HuH-7 (cell line): Measurements from ENCODE around the gene ESPNL.
"Not testable (repeated sequence)": the region's sequence is repeated elsewhere in the genome, so short reads cannot be mapped to it uniquely, and the experiment has no call there.

ENCODE experiments used
- DNase-seq: peaks from one replicate; pipeline ENCODE4 v3.0.0; 2011; ENCODE audit warnings: low spot score

The ESPNL gene, protein sequence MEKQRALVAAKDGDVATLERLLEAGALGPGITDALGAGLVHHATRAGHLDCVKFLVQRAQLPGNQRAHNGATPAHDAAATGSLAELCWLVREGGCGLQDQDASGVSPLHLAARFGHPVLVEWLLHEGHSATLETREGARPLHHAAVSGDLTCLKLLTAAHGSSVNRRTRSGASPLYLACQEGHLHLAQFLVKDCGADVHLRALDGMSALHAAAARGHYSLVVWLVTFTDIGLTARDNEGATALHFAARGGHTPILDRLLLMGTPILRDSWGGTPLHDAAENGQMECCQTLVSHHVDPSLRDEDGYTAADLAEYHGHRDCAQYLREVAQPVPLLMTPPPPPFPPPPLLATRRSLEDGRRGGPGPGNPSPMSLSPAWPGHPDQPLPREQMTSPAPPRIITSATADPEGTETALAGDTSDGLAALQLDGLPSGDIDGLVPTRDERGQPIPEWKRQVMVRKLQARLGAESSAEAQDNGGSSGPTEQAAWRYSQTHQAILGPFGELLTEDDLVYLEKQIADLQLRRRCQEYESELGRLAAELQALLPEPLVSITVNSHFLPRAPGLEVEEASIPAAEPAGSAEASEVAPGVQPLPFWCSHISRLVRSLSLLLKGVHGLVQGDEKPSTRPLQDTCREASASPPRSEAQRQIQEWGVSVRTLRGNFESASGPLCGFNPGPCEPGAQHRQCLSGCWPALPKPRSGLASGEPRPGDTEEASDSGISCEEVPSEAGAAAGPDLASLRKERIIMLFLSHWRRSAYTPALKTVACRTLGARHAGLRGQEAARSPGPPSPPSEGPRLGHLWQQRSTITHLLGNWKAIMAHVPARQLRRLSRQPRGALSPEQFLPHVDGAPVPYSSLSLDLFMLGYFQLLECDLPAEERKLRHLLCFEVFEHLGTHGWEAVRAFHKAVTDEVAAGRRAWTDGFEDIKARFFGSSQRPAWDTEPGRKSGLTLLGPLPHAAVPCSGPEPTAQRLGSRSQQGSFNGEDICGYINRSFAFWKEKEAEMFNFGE

DNA sequence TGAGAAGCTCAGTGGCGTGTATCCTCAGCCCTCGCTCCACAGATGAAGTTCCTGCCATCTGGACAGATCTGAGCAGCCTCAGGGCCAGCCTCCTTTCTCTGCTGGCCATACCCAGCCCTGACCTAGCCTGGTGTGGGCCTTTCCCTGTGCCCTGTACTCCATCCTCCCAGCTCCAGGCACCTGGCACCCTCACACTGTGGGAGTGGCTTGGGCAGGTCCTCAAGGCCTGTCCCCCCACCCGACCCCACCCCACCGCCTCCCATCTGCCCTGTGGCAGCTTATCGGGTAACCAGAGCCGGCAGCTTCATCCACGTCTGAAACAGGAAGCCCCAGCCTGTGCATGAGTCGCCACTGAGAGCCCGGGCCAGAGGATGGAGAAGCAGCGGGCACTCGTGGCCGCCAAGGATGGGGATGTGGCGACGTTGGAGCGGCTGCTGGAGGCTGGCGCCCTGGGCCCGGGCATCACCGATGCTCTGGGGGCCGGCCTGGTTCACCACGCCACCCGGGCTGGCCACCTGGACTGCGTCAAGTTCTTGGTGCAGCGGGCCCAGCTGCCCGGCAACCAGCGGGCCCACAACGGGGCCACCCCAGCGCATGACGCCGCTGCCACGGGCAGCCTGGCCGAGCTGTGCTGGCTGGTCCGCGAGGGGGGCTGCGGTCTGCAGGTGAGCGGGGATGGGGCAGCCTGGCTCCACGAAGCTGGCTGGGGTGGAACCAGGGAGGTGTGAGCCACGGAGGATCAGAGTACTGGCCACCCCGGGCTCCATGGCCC is at the start of gene ESPNL:
ESPNL (plus strand) TSS at position 292 of the 772 bp plus-strand sequence; CDS start at position 372, 80 bp downstream.
- DNase-seq, result no peak

DNA sequence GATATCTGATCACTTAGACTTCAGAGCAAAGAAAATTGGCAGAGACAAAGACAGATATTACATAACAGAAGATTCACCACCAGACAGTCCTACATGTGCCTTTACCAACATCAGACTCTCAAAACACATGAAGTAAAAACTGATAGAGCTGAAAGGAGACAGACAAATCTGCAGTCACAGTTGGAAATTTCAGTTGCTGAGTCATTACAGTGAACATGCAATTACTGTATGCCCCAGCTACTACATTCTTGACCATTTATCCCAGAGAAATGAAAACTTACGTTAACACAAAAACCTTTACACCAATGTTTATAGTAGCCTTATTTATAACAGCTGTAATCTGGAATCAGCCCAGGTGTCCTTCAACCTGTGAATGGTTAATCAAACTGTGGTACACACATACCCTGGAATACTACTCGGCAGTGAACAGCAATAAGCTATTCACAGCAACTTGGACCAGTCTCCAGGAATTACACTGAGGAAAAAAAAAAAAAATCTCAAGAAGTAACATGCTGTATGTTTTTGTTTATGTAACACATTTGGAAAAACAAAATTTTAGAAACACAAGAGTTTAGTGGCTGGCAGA is 46.9 kb upstream of the ESPNL start:
- no peak for DNase-seq

DNA sequence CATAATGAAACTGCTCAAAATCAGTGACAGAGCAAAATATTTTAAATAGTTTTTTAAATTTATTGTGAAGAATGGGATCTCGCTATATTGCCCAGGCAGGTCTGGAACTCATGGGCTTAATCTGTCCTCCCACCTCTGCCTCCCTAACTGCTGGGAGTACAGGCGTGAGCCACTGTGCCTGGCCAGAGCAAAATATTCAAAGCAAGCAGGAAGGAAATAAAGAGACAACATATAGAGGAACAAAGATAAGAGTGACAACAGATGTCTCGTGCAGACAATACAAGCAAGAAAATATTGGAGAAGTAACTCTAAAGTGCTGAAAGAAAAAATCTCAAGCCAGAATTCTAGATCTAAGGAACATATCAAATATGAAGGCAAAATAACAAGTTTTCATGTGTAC is 44.3 kb upstream of the ESPNL start:
- DNase-seq, result no peak

DNA sequence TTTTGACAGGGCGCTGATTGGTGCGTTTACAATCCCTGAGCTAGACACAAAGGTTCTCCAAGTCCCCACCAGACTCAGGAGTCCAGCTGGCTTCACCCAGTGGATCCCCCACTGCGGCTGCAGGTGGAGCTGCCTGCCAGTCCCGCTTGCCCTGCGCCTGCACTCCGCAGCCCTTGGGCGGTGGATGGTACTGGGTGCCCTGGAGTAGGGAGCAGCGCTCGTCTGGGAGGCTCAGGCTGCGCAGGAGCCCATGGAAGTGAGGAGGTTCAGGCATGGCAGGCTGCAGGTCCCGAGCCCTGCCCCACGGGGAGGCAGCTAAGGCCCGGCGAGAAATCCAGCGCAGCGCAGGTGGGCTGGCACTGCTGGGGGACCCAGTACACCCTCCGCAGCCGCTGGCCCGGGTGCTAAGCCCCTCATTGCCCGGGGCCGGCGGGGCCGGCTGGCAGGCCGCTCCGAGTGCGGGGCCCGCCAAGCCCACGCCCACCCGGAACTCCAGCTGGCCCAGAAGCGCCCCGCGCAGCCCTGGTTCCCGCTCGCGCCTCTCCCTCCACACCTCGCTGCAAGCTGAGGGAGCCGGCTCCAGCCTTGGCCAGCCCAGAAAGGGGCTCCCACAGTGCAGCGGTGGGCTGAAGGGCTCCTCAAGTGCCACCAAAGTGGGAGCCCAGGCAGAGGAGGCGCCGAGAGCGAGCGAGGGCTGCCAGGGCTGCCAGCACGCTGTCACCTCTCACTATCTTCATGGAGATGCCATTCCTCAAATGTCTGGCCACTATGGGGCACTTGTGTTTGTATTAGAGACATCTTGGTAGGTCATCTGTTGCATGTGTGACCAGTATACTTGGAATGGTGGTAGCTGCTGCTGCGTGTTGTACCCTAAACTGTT is 42.2 kb upstream of the ESPNL start:
- not testable (repeated sequence) for DNase-seq

DNA sequence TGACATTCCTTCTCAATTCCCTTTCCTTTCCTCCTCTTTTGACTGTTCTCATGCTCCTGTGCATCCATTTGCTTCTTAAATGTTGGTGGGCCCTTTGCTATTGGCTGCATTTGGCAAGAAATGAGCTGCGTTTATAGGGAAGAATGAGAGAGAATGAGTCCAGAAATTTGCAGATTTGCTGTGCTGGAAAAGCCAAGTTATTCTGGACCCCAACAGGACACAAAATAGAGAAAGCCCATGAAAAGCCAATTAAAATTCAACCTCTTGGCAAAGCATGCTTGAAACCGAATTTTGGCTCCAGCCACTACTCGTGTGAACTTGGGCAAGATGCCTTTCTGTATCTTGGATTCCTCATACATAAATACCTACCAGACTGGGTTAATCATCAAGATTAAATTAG is 40.6 kb upstream of the ESPNL start:
- DNase-seq, result no peak

DNA sequence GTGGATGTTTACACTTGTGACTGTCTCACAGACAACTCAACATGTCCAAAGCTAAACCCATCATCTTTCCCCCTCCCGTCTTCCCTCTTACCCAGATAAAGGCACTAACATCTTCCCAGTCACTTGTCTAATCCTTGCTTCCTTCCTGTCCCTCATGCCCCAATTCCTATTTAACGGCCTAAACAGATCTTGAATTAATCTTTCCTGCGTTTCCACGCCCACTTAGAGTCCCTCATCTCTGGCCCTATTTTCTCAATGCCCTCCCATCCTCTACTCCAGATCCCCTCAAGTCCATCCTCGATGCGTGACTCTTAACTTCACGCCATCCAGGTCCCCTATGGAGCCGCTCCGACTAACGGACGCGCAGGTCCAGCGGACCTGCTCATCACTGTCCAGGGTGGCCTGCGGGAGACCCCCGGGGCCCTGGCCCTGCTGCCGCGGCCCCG is 40.0 kb upstream of the ESPNL start:
- DNase-seq, result peak; percentile 52

DNA sequence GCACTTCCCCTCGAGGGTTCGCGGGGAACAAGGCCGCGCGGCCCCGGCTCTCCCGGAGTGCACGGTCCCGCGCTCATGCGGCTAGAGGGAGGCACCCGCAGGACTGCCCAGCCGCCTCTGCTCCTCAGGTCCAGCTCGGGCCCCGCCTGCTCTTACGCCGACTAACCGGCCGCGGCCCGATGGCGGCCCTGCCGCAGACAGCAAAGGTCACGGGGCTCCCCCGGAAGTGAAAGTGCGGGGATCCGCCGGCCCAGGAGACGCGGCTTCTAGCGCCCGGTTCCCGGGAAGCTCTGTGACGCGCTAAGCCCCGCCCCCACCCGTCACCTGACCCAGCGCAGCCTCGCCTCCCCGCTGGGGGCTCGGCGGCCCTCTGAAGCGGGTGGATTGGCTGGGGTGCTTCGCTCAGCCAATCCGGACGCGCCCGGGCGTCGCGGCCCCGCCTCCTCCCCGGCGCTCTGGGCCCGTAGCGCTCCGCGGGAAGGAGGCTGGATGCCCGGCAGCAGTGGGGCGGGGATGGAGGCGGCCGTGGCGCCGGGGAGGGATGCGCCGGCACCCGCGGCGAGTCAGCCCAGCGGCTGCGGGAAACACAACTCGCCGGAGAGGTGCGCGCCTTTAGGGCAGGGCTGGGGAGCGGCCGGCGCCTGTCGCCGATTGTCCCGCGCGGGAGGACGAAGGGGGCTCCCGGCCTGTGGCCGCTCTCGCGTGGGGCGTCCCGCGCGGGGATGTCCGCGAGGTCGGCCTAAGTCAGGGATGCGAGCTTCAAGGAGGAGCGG is 39.4 kb upstream of the ESPNL start, which contains the start of gene SCLY:
SCLY (plus strand) TSS at position 460 of the 773 bp plus-strand sequence; CDS start at position 514, 54 bp downstream.
- DNase-seq, result peak; percentile 99

DNA sequence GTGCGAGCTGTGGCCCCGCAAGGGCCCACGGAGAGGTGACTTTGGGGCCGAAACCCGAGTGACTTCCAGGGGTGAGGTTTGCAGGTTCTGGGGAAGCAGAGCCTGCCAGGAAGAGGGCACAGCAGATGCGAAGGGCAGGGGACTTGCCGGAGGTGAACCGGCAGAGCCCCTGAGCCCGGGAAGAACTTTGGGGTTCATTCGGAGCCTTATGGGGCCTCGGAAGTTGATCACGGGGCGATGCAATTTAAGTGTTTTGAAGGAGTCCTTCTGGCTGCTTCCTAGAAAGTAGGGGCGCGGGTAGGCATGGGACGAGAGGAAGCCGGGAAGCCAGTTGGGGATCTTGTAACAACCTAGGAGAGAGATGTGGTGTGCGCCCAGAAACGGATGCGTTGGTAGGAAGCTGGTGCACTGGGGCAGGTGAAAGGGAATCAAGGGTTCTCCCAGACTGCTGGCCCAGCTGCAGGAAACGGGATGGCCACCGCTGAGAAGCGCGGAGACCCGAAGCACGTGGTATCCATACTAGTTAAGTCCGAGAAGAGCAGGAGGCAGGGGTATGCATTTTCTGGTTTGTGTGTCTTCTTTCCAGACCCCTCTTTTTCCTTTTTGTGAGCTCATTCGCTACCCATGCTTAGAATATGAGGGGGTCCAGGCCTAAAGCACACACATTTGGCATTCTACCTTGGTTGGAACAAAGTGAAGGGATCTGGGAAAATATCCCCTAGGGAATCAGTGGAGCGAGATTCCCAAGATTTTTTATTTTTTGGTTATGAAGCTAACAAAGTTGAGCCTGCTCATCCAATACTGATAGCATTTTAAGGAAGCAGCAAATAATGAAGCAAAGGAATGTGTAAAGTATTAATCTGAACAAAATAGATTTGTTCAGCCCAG is 38.6 kb upstream of the ESPNL start:
- peak; percentile 52 for DNase-seq

DNA sequence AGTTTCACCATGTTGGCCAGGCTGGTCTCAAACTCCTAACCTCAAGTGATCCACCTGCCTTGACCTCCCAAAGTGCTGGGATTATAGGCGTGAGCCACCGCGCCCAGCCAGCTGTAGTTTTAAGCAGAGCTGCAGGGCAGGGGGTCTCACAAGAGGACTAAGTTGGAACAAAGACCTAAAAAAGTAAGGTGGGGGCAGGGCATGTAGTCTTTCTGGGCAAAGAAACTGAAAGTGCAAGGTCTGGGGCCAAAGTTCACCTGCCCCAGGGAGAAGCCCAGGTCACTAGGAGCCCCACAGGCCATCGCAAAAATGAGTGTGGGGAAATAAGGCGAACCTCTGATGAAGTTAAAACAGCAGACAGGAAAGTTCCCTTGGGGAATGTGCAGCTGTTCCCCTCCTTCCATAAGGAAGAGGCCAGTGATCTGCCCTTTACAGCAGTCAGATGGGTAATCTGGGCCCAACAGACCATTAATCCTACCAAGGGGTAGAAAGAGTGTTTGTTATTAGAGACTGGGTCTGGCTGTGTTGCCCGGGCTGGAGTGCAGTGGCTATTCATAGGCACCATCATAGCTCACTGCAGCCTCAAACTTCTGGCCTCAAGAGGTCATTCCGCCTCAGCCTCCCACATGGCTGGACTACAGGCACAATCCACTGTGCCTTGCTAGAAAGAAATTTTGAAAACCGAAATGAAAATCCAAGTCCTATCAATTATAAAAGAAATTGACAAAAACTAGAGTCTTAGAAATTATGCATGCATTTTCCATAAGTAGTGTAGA is 36.5 kb upstream of the ESPNL start:
- no peak for DNase-seq

DNA sequence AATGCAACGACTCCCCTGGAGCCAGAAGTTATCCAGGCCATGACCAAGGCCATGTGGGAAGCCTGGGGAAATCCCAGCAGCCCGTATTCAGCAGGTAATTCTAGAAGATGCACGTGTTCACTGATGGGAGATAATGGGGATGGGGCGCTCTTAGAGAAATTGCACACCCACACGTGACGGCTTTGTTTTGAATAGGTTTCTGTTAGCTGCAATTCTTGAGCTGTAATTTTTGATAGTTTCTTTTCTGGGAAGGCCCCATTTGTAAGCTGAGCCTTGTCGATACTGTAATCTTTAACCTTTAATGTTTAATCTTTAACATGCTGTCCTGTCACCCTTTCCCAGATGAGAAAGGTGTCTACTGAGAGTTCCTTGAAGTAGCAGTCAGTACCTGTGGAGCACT is 35.8 kb upstream of the ESPNL start:
- DNase-seq, result no peak

DNA sequence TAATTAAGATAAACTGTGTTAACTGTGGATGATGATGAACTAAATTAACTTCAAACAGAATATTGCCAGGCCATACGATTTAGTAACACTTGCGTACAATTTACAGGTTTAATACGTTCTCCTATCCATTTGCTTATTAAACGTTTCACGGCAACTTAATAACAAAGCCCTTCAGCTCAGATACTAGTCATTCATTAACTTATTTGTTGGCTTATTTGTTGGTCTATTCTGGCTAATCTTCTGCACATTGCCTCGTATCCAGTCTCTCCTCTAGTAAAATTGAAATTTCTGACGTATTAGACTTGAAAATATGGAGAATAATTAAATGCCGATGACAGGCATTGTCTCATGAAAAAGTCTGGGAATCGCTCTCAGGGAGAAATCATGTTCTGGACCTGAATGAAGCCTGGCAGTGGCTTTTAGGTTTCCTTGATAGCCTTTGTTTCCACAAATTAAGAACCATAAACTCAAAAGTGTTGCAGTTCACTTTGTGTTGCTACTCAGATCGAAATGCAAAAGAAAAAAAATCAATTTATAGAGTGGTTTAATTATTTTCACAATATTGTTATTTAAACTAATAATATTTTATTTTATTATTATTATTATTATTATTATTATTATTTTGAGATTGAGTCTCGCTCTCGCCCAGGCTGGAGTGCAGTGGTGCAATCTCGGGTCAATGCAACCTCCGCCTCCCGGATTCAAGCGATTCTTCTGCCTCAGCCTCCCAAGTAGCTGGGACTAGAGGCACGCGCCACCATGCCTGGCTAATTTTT is 34.9 kb upstream of the ESPNL start:
- no peak for DNase-seq

DNA sequence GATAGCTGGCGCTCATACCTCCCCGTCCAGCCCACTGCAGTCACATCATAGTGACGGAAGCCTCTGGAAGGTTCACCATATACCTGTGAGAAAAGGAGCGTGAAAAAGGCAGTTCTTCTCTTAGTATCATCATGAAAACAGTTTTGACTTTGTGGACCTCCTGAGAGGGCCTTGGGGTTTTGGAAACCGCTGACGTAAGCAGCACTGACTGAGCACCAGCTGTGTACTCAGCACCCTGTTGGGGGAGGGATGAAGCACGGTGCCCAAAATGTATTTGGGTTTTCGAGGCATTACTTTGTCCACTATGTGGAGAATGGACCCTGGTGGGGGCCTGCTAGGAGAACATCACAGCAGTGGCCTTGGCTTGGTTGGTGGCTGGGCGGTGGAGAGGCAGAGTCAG is 33.9 kb upstream of the ESPNL start:
- no peak for DNase-seq

DNA sequence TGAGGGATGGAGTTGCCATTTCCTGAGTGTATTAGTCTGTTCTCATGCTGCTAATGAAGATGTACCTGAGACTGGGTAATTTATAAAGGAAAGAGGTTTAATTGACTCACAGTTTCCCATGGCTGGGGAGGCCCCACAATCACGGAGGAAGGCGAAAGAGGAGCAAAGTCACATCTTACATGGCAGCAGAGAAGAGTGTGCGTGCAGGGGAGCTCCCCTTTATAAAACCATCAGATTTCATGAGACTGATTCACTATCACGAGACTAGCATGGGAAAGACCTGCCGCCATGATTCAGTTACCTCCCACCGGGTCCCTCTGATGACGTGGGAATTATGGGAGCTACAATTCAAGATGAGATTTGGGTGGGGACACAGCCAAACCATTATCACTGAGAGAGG is 33.4 kb upstream of the ESPNL start:
- DNase-seq, result not testable (repeated sequence)

DNA sequence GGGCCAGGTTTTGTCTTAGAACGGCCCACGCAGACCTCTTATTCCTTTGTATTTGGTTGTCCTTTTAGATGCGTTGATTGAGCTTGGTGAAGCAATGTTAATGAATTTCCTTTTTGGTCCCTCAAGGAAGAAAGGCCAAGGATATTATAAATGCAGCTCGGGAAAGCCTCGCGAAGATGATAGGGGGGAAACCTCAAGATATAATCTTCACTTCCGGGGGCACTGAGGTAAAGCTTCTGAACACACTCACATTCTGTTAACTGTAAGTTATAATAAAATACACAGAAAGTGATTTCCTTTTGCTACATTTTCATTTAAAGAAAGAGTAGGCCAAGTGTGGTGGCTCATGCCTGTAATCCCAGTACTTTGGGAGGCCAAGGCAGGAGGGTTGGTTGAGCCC is 32.2 kb upstream of the ESPNL start:
- no peak for DNase-seq

DNA sequence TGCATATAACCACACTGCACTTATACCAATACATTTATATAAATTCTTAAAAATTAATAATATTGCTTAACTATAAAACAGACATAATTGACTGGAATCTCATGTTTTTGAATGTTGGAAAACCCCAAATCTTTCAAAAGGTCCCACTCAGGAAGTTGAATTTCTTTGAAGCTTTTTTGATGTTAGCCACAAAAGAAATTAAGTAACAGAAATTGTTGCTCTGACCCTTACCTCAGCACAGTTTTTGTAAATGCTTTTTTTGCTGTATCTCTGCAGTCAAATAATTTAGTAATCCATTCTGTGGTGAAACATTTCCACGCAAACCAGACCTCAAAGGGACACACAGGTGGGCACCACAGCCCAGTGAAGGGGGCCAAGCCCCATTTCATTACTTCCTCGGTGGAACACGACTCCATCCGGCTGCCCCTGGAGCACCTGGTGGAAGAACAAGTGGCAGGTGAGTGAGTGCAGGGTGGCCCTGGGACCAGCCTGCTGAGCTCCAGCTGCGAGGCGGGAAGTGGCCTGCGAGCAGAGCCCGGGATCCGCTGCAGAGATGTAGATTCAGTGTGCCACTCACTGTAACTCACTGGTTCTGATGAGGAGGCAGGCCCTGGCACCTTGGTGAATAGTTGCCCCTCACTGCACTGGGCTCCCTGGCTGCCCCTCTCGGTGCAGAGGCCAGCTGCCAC is 31.0 kb upstream of the ESPNL start:
- DNase-seq, result no peak

DNA sequence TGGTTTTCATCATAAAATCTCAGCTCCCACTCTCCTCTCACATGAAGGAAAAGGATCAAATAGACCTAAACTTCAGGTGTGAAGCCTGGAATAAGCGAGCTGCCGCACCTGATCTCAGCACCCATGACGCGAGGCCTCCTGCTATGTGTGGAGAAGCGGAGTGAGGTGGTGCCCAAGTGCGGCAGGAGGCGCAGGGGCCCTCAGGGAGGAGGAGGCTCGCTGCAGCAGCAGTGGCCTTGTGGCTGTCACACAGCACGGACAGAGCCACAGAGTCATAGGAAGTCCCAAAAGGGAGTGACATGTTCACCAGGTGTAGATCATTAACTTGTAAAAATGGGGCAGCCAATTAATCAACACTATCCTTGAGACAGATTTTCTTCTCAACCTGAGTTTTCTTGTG is 30.3 kb upstream of the ESPNL start:
- DNase-seq, result no peak
